HG03432 (cell line): ENCODE measurements around the gene TREM1.
"Not testable (repeated sequence)": the region's sequence is repeated elsewhere in the genome, so short reads cannot be mapped to it uniquely, and the experiment has no call there.

ENCODE experiments used
- ATAC-seq: cut with Tn5 transposase; IDR thresholded peaks from one replicate; pipeline ENCODE4 v1.9.1; 2021; ENCODE audit warnings: mild to moderate bottlenecking, moderate library complexity; ENCODE audit not compliant: unreplicated experiment

The TREM1 gene

DNA sequence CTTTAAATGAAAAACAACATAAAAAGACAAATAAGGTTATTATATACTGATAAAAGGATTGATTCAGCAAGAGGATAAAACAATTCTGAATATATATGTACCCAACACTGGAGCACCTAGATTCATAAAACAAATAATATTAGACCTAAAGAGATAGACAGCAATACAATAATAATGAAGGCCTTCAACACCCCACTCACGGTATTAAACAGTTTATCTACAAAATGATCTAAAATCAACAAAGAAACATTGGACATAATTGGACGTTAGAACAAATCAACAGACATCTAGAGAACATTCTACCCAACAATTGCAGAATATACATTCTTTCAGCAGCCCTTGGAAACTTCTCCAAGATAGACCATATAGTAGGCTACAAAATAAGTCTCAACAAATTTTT, 24.1 kb downstream of the TREM1 start:
- no peak for ATAC-seq

DNA sequence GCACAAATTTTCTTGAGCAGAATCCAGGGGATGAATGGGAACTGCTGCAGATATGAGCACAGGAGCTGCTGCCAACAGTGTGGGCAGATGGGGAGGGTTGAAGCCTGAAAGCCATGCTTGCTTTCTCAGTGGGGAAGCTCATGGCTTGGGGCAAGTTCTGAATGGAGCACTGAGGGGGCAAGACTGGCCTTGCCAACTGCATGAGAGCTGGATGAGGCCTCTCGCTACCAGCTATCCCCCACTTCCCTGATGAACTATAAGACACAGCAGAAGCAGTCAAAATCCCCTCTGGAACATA, 28.3 kb downstream of the TREM1 start:
- no peak for ATAC-seq

DNA sequence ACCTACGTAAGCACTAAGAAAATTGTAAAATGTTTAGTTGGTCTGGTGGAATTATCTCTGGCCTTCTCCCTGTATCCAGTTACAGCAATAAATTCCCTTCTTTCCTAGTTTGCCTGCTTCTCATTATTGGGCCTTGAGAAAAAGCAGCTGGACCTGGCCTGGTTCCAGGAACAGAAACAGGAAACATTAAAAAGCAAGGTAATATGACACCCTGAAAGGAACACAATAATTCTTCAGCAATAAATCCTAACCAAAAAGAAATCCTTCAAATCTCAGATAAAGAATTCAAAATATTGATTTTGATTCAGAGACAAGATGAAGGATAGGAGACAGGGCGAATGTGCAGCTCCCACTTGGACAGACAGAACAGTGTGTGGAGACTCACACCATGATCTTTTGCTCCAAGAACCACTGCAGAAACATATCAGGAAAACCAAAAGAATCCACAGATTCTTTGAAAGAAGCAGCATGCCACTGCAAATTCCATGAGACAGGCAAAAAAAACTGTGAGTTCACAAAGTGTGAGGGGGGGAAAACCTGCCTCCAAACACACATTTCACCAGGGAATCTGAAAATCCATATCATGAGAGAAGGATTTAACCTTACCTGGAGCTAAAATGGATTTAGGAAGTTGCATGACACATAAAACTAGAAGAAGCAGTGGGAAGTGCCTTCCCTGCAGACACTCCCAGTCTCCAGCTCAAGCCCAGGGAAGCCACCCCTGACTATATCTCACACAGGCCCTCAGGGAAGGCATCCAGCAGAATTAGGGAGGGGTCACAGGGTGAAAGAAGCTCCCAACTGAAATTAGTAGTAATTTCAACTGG, 28.9 kb downstream of the TREM1 start:
- no peak for ATAC-seq

DNA sequence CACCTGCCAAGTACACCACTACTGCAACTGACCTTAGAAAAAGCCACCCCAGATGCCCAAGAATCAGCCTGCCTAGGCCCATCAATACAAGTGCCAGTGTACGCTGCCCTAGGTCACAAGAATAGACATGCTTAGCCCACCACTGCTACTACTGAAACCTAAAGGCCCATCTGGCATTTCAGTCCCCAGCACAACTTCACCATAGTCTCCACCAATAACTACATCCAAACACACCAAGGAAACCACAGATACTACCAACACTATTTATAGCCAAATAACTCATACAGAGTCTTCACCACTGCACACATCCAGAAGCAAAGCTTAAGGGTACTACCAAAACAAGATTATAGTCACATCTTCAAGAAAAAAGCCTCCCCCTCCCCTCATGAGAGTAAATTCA, 30.1 kb downstream of the TREM1 start:
- ATAC-seq = peak; percentile 82

DNA sequence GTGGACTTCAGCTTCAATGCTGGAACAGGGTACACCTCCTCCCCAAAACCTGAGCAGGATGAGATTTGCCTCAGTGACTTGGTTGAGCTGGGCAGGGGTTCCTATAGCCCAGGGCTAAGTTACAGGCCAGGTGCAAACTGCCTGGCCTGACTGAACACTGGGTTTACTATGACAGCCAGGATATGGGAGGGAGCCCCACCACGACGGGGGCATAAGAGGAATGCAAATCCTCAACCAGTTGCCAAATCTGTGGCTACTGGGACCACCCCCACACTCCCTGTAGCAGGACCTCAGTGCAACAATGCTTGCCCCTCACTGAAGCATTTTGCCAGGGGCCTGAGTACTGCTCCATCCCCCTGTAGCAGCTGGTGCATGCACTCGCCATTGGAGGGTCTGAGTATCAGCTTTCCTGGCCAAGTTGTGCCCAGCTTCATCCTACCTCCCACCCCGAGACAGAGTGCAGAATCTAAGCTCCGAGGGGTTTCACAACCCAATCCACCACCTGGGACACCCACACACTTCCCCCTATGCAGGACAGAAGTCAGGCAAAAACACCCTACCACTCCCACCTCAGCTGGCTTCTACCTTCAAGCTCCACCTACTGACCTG, 30.7 kb downstream of the TREM1 start:
- ATAC-seq = peak; percentile 35

DNA sequence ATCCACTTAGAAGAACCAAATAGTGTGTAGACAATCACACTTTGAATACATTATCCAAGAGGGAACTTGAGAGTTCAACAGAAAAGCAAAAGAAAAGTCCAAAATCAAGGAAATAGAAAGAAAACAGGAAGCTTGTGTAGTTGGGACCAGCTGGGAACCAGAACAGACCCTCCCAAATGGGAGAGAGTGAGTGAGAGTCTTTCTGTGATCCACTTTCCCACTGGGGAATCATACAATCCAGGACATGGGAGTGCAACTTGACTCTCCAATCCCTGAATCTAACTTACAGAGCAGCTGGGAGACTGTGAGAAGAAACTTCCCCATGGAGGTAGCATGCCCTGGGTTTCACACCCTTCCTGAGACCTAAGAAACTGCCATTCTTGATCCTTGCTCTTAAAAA, 31.4 kb downstream of the TREM1 start:
- ATAC-seq = no peak

DNA sequence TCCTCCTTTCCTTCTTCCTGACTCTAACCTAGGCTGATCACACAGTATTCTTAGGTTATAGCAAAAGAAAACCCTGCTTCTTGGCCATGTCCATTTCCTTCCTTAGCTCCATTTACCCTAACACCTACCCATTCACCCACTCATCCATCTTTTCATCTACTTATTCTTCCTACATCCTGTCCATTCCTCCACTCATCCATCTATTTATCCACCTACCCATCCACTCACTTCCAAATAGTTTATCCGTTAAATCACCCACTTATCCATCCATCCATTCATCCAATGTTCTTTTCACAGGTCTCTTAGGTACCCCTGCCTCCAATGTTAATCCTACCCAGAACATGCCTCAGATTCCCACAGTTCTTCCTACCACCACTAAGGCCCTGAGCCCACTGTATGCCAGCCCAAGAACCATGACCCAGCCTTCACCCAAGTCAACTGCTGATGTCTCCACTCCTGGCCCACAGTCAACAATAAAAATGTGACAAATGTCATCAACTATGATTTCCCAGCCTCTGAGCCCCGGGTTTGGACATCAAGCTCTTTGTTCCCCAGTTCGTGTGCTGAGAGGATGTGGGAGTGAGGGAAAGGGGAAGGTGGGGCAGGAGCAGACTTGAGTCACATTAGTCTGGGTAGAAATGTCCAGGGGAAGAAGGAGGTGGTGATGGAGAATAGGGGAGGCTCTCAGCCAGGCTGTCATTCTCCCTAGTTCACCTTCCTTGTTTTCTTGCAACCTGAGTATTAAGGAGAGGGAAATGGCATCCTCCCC, 33.9 kb downstream of the TREM1 start:
- no peak for ATAC-seq

DNA sequence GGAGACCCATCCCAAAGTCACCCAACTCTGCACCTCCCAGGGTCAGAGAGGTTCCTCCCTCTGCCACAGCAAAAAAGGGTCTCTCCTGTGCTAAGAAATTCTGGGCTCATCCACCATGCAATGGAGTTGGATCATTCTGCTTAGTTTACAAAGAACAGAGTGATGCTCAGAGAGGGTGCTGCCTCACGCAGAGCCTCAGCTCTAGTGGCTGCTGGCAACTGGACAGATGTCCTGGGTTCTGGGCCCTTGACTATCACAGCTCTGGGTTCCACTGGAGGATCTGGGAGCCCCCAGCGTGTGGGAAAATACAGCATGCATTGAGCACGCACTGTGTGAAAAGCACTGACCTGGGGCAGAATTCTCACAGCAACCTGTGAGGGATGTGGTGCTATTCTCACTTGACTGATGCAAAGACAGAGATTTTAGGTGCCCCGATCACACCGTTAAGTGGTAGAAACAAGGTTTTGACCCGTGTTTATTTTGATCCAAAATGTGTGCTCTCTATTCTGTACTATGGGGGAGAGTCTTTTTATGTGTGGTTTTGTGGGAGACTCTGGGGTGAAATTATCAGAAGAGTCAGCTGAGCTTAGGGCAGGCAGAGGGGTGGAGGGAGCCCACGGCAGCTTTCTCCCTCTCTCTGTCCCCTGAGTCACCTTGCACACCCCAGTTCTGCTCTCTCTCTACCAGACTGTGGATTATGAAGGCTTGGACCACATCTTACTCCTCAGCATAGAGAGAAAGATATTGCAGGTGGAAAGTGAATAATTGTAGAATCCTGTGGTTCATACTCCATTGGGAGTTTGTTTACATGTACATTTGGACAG, 38.4 kb downstream of the TREM1 start:
- ATAC-seq = no peak

DNA sequence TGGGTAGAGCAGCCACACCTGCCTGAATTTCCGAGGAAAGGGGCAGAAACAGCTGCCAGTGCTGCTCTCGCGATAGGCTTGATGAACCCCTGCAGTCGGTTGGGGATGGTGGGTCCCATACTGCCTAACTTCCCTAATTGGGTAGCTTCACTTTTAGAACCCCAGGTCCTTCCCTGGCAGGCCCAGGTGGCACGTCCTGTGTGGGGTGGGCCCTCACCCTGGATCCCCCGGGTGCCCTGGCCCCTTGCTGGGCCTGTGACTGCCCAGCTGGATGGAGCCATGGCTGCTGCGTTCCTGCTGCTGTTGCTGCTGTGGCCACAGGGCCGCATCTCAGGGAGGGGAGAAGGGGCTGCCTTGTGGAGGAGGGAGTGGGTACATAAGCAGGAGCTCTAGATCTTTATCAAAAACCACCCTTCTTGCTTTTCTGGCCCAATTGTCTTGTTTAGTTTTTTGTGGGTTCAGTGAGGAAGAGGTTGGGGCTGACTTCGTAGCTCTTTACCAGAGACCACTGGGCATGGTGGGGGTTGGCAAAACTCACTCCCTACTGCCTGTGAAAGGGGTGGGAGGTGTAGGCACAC, 39.1 kb downstream of the TREM1 start:
- no peak for ATAC-seq

DNA sequence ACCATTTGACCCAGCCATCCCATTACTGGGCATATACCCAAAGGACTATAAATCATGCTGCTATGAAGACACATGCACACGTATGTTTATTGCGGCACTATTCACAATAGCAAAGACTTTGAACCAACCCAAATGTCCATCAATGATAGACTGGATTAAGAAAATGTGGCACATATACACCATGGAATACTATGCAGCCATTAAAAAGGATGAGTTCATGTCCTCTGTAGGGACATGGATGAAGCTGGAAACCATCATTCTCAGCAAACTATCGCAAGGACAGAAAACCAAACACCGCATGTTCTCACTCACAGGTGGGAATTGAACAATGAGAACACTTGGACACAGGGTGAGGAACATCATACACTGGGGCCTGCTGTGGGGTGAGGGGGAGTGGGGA, 40.0 kb downstream of the TREM1 start:
- not testable (repeated sequence) for ATAC-seq

DNA sequence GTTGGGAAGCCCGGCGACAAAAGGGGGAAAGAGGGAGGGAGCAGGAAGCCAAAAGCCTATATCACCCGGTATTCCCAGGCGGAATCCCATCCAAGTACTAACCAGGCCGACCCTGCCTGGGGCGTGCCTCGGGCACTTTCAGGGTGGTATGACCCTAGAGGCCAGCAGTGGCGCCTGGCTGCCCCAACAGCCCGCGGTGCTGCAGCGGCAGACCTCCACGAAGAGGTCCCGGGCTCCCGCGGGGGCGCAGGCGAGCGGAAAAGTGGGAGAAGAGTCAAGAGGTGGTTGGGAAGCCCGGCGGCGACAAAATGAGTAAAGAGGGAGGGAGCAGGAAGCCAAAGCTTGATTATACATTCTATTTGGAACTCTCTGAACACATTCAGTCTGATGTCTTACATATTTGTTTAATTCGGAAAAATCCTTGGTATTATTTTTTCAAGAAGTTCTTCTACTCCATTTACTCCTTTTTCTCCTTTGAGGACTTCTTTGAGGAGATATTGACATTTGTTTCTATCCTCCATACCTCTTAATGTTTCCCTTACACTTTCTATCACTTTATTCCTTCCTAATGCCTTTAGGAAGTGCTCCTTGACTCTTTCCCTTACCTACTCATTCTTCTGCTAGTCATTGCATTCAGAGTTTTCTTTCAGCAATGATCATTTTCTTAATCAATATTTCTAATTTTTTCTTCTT, 46.9 kb downstream of the TREM1 start:
- ATAC-seq = no peak

DNA sequence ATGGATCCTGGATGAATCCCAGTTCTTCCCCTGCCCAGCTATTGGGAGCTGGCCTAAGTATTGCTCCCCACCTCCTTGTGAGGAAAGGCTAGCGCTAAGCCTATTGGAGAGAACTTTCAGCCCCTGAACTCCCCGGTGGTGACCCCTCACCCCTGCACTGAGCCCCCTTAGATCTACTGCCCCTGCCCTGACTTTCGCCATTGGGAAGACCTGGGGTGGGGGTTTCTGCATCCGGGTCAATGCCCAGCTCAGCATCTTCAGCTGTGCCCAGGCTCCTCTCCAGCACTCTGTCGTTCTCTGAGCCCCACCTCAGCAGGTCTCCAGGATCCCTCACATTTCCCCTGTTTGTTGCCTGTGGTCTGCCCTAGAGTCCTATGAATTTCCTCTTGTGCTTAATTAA, 49.4 kb downstream of the TREM1 start:
- no peak for ATAC-seq

DNA sequence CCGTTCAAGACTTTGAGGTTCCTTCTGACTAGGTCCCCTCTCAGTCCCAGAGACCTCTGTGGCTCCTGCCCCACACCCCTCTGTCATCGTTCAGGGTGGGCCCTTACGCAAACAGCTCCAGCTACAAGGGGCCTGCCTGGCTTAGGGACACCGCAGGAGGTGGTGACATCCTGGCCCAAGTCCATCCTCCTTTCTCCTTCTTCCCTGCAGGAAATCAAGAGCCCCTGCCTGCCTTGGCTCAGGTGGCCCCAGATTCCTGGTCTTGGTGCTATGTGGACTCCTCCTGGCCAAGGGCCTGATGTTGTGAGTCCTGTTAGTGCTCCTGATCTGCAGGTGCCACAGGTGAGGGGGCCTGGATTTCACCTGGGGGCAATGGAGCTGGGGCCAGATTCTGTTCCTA, 50.2 kb downstream of the TREM1 start:
- no peak for ATAC-seq

DNA sequence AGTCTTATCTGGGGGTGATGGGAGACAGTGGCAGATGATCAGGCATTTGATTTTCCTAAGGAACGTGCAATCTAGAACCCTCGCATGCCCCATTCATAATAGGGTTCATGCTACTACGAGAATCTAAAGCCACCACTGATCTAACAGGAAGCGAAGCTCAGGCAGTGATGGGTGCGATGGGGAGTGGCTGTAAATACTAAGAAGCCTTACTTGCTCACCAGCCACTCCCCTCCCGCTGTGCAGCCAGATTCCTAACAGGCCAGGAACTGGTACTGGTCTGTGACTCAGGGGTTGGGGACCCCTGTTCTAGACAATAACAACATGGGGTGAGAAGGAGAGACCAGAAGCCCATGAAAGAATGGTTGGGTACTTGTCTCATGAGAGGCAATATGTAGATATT, 53.8 kb downstream of the TREM1 start:
- ATAC-seq = no peak

DNA sequence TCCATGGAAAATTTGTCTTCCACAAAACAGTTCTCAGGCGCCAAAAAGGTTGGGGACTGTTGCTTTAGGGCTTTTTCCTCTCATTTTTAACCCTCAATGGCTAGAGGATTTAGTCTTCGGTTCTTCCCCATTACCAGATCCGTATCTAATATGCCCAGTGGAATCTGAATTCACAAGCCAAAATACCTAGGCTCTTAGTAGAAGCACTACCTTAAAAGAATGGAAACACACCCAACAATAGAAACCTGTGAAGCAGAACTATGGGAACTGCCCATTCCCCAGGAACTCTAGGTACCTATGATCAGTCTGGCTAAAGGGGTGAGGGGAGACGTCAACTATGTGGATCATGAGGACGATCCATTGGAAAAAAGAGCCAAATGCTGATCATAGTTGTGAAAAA, 55.2 kb downstream of the TREM1 start:
- no peak for ATAC-seq

DNA sequence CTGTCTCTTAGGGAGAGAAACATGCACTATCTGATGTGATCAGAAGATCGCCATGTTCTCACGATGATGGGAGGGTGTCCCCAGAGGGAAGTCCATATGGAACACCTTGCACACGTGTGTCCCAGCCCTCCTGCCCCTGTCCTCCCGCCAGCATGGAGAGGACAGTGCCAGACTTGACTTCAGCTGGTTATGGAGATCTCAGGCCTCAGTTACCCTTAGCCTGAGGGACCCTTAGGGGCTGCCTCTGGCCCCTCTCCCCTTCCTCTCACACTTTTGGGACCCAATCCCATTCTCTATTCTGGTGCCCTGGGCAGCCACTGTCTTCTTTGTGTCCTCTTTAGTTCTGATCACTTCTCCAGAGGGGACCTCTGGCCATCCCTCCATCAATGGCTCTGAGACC, 56.8 kb downstream of the TREM1 start:
- ATAC-seq = no peak

DNA sequence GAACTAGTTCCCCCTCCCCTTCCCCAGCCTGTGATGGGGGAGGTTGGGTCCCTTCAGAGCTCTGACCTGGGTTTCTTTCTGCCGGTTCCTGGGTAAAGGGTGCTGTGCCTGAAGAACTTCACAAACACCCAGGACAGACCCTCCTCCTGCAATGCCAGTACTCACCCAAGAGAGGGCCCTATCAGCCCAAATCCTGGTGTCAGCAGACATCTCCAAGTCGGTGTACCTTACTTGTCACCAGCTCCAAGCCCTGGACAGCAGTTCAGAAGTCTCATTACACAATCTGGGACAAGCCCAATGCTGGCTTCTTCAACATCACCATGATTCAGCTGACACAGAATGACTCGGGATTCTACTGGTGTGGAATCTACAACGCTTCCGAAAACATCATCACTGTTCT, 57.9 kb downstream of the TREM1 start:
- ATAC-seq = no peak

DNA sequence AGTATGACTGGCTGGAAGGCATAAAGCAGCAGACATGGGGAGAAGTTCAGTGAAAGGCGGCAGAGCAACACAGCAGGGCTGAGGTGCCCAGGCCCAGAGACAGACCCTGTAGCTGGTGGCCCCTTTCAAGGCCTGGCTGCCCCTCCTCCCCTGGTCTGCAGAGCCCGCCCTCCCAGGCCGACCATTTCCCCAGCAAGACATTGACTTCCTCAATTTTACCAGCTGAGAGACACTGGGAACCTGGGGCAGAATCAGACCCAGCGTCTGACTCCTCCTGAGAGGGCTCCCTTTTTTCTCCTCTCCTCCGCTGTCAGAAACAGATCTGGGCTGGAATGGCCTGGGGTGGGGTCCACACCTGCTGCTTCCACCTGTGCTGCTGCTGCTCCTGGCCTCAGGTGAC, 58.4 kb downstream of the TREM1 start, which contains the start of gene TREML4:
TREML4 (plus strand) TSS at position 254 of the 400 bp plus-strand sequence; CDS start at position 333, 79 bp downstream.
- ATAC-seq = no peak

DNA sequence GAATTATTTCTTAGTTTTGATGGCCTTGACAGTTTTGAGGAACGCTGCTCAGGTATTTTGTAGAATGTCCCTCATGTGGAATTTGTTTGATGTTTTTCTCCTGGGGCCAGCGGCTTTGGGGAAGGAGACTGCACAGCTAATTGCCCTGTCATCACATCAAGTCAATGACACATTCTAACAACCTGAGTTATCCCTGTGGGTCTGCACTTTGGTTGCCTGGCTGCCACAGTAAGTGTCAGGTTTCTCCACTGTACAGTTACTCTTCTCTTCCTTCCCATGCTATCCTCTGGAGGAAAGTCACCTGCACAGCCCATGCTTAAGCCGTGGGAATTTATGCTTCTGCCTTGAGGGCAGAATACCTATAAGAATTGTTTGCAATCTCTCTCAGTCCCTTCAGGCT, 59.7 kb downstream of the TREM1 start:
- no peak for ATAC-seq

DNA sequence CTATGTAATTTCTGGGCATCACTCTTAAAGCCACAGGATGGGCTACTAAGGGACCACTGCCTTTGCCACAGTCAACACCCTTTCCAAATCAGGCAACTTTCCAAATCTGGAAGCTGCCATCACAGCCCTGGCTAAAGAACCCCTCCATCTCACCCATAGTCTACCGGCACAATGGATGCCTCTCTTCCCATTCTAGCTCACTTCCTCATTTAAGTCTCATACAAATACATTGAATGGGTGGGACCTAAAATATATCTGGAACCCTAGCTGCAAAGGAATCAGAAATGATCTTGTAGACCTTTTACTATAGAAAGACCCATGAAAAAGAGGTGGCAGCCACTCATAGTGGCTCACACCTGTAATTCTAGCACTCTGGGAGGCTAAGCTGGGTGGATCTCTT, 61.7 kb downstream of the TREM1 start:
- no peak for ATAC-seq
